Hepatocyte (in vitro differentiated cells): ENCODE results near the gene FHL1.

Source experiments
- EZH2 ChIP-seq: fragments of 200-600 bp; sonication (generic); IDR thresholded peaks from 2 replicates; pipeline ENCODE4 v1.6.1; 2016; ENCODE audit warnings: antibody characterized with exemption, mild to moderate bottlenecking, borderline replicate concordance
- EZH2phosphoT487 ChIP-seq: fragments of 200-600 bp; sonication (generic); IDR thresholded peaks from one replicate; pipeline ENCODE4 v1.6.1; 2018; ENCODE audit warnings: antibody characterized with exemption, mild to moderate bottlenecking, low read depth, moderate library complexity; ENCODE audit not compliant: unreplicated experiment, severe bottlenecking
- TF ChIP-seq, protein P1 (sequence below): fragments of 200-600 bp; sonication (generic); IDR thresholded peaks from 2 replicates; pipeline ENCODE4 v1.5.1; 2016; ENCODE audit warnings: antibody characterized with exemption, mild to moderate bottlenecking; ENCODE audit not compliant: poor library complexity

DNA sequence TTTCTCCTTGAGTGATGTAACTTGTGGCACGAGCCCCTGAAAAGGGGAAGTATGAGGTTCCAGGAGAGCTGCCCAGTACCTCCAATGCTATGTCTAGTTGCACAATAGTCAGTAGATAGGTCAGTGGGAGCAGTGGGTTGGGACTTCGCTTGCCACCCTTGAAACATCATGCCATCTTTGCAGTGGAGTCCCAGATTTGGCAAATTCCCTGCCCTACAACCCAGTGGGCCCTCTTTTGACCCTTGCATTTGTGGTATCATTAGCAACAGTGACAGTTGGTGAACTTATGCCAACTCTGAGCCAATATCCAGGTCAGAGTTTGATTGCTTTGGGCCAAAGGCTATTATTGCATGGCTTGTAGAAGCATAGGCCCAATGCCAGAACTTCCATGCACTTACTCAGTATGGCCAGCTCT is 12.3 kb downstream of the FHL1 start:
- TF ChIP-seq, protein P1, sequence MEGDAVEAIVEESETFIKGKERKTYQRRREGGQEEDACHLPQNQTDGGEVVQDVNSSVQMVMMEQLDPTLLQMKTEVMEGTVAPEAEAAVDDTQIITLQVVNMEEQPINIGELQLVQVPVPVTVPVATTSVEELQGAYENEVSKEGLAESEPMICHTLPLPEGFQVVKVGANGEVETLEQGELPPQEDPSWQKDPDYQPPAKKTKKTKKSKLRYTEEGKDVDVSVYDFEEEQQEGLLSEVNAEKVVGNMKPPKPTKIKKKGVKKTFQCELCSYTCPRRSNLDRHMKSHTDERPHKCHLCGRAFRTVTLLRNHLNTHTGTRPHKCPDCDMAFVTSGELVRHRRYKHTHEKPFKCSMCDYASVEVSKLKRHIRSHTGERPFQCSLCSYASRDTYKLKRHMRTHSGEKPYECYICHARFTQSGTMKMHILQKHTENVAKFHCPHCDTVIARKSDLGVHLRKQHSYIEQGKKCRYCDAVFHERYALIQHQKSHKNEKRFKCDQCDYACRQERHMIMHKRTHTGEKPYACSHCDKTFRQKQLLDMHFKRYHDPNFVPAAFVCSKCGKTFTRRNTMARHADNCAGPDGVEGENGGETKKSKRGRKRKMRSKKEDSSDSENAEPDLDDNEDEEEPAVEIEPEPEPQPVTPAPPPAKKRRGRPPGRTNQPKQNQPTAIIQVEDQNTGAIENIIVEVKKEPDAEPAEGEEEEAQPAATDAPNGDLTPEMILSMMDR = no peak
- TF ChIP-seq EZH2 (no peak), EZH2phosphoT487 (no peak)
